Measurements from ENCODE around the gene BAZ2B.
A peak's percentile ranks its signal among the peaks of the same experiment; 100 is the strongest.

The BAZ2B gene

GRCh38 chr2:159351977-159352376 lies 264.4 kb downstream of the BAZ2B start:
- no peak for TF ChIP-seq CTCF (IDR thresholded peaks at IDR 0.05; ENCODE audit: insufficient read depth, low read depth, low read length, missing control alignments)

GRCh38 chr2:159349674-159350299 lies 266.6 kb downstream of the BAZ2B start:
- peak; percentile 19 for DNase-seq (ENCODE audit: low read depth)
- H3K4me3 ChIP-seq (ENCODE audit: low read length), result no peak overlapping the region
- no peak for TF ChIP-seq CTCF (IDR thresholded peaks at IDR 0.05; ENCODE audit: insufficient read depth, low read depth, low read length, missing control alignments)

More at GRCh38 chr2:159351977-159352376, 264.4 kb downstream of the BAZ2B start:
- no peak for DNase-seq (ENCODE audit: low read depth)
- H3K4me3 ChIP-seq (ENCODE audit: low read length), result no peak overlapping the region

- TF ChIP-seq CTCF (IDR thresholded peaks at IDR 0.05; ENCODE audit: insufficient read depth, low read depth, low read length, missing control alignments), result no peak
- DNase-seq (ENCODE audit: low read depth), result peak; percentile 56
These were observed 289.6 kb downstream of the BAZ2B start for GRCh38 chr2:159326569-159327255.

GRCh38 chr2:159322419-159322818 lies 293.9 kb downstream of the BAZ2B start:
- H3K4me3 ChIP-seq (ENCODE audit: low read length), result no peak overlapping the region
- DNase-seq (ENCODE audit: low read depth), result no peak
- no peak for TF ChIP-seq CTCF (IDR thresholded peaks at IDR 0.05; ENCODE audit: insufficient read depth, low read depth, low read length, missing control alignments)

More at GRCh38 chr2:159326569-159327255, 289.6 kb downstream of the BAZ2B start:
- no peak overlapping the region for H3K4me3 ChIP-seq (ENCODE audit: low read length)

GRCh38 chr2:159317392-159318088 lies 298.8 kb downstream of the BAZ2B start:
- no peak overlapping the region for H3K4me3 ChIP-seq (ENCODE audit: low read length)
- TF ChIP-seq CTCF (IDR thresholded peaks at IDR 0.05; ENCODE audit: insufficient read depth, low read depth, low read length, missing control alignments), result no peak
- peak; percentile 4 for DNase-seq (ENCODE audit: low read depth)

GRCh38 chr2:159307942-159308341 lies 308.4 kb downstream of the BAZ2B start:
- no peak for TF ChIP-seq CTCF (IDR thresholded peaks at IDR 0.05; ENCODE audit: insufficient read depth, low read depth, low read length, missing control alignments)
- DNase-seq (ENCODE audit: low read depth), result no peak
- no peak overlapping the region for H3K4me3 ChIP-seq (ENCODE audit: low read length)
